Sigmoid colon (tissue), 7 donors: ENCODE results near the gene MRPL14. TPM values are rescaled to one million over a fixed set of nuclear protein-coding genes. Genes with fewer than 3 reads are reported as not detected.

Experiments used
- DNase-seq: peaks from one replicate; pipeline ENCODE4 v3.0.0-alpha.2; 2019
- H3K27ac ChIP-seq, 4 donors: fragments of 200-600 bp; sonication (generic); one replicate each; pipeline ENCODE4 v1.5.1; 2016 to 2019; ENCODE audit warnings: mild to moderate bottlenecking in 1 of 4
- H3K27me3 ChIP-seq, 3 donors: fragments of 200-600 bp; sonication (generic); one replicate each; pipeline ENCODE4 v1.5.1; 2019; ENCODE audit warnings: mild to moderate bottlenecking in 1 of 3
- H3K36me3 ChIP-seq, 4 donors: fragments of 200-600 bp; sonication (generic); one replicate each; pipeline ENCODE4 v1.5.1; 2016 to 2019
- H3K4me1 ChIP-seq, 4 donors: fragments of 200-600 bp; sonication (generic); one replicate each; pipeline ENCODE4 v1.5.1; 2017 to 2019
- H3K4me3 ChIP-seq, 4 donors: fragments of 200-600 bp; sonication (generic); one replicate each; pipeline ENCODE4 v1.5.1; 2017 to 2019; ENCODE audit warnings: mild to moderate bottlenecking in 2 of 4, moderate library complexity in 1 of 4
- H3K9me3 ChIP-seq, 4 donors: fragments of 200-600 bp in 3 of 4; sonication (generic) in 3 of 4; one replicate each; pipeline versions ENCODE4 v1.5.1 to v1.6.1; 2013 to 2019
- CTCF ChIP-seq, 4 experiments: fragments of 450-650 bp in 3 of 4; fragments of 200-600 bp in 1 of 4; IDR thresholded peaks; one replicate each; pipeline ENCODE4 v1.5.1; 2016 to 2019; ENCODE audit warnings: antibody characterized with exemption in 4 of 4, mild to moderate bottlenecking in 3 of 4, moderate library complexity in 2 of 4
- WGBS, 2 donors: extraction: QIAGEN DNeasy Blood & Tissue Kit; methylation state at CpG; one replicate each; pipeline ENCODE4 v1.1.7; 2013; 5-methylcytosine and 5-hydroxymethylcytosine counted together
- intact Hi-C: fragments of 100-400 bp; cut with DNase I; formaldehyde crosslinking; loops from one replicate; pipeline ENCODE4 v1.15.1; 2023
- polyA plus RNA-seq, 3 donors: library from polyadenylated mRNA; stranded (reverse); fragments of 200-250 nt; gene quantifications; one replicate each; pipeline ENCODE4 v1.2.3, GENCODE V29; 2013
- total RNA-seq, 4 donors: library from RNA; depleted of rRNA; stranded (reverse); fragments of >200 nt; gene quantifications; one replicate each; pipeline ENCODE4 v1.1.0, GENCODE V29; 2016
- donor health status: healthy with polysubstance abuse.
- donor health status: Bipolar disorder and iron deficiency.
- donor health status: healthy.

Gene MRPL14
- total and polyA plus RNA-seq, 7 donors, result 32.4 to 150 (median 55.8) TPM

- peaks cover 0 to 47% (median 40%) of the 10 kb centered on the region in 4 donors for H3K4me1 ChIP-seq
Observed at GRCh38 chr6:44063561-44064059, 63.6 kb downstream of the MRPL14 start.

More at GRCh38 chr6:44063561-44064059, 63.6 kb downstream of the MRPL14 start:
- Histone ChIP-seq H3K4me3 (no peak overlapping the region), H3K27me3 (no peaks in the 10 kb centered on the region), H3K36me3 (no peaks in the 10 kb centered on the region), H3K9me3 (no peaks in the 10 kb centered on the region), H3K27ac (peak overlapping the region in 1 of 4 donors; percentile 50)
- intact Hi-C loops, result no loop called here
- 92 to 93% methylated on average over 3 of the region's 3 CpGs for WGBS, 2 donors
- no peak for TF ChIP-seq CTCF (IDR thresholded peaks at IDR 0.05)
- DNase-seq, result no peak

Other genes starting within 250 kb of the MRPL14 start
- 10 to 100 TPM; 10.0 to 21.3 (median 16.3) TPM for gene TMEM63B, start 102 bp upstream of the MRPL14 start, total RNA-seq
- gene TMEM63B, start 102 bp upstream of the MRPL14 start, polyA plus RNA-seq, result 10 to 100 TPM in 2 of 3 donors, 1 to 10 TPM in 1; 9.0 to 48.5 (median 14.6) TPM
- gene CAPN11, start 31.4 kb upstream of the MRPL14 start, total RNA-seq, result under 1 TPM in 1 of 4 donors, not detected in 3; 0.82 TPM
- 1 to 10 TPM in 1 of 3 donors, under 1 TPM in 2; 0.41 to 1.6 (median 0.60) TPM for gene CAPN11, start 31.4 kb upstream of the MRPL14 start, polyA plus RNA-seq
- not detected for gene MYMX, start 89.5 kb upstream of the MRPL14 start, total RNA-seq
- gene MYMX, start 89.5 kb upstream of the MRPL14 start, polyA plus RNA-seq, result under 1 TPM in 1 of 3 donors, not detected in 2; 0.28 TPM
- gene SLC29A1, start 96.1 kb upstream of the MRPL14 start, total RNA-seq, result 100 to 1,000 TPM; 147 to 195 (median 180) TPM
- 10 to 100 TPM in 2 of 3 donors, 1 to 10 TPM in 1; 4.2 to 24.8 (median 10.8) TPM for gene SLC29A1, start 96.1 kb upstream of the MRPL14 start, polyA plus RNA-seq
- gene HSP90AB1, start 119.6 kb upstream of the MRPL14 start, total RNA-seq, result 100 to 1,000 TPM; 442 to 569 (median 518) TPM
- 100 to 1,000 TPM; 182 to 484 (median 320) TPM for gene HSP90AB1, start 119.6 kb upstream of the MRPL14 start, polyA plus RNA-seq
- 10 to 100 TPM; 25.3 to 28.8 (median 27.2) TPM for gene SLC35B2, start 130.1 kb upstream of the MRPL14 start, total RNA-seq
- gene SLC35B2, start 130.1 kb upstream of the MRPL14 start, polyA plus RNA-seq, result 10 to 100 TPM in 1 of 3 donors, 1 to 10 TPM in 2; 7.2 to 36.9 (median 7.9) TPM
- 10 to 100 TPM in 1 of 4 donors, 1 to 10 TPM in 3; 4.7 to 13.6 (median 8.4) TPM for gene NFKBIE, start 138.1 kb upstream of the MRPL14 start, total RNA-seq
- gene NFKBIE, start 138.1 kb upstream of the MRPL14 start, polyA plus RNA-seq, result 10 to 100 TPM in 2 of 3 donors, 1 to 10 TPM in 1; 8.4 to 16.2 (median 13.4) TPM
- gene TMEM151B, start 143.0 kb upstream of the MRPL14 start, total RNA-seq, result 1 to 10 TPM in 1 of 4 donors, under 1 TPM in 3; 0.16 to 1.1 (median 0.68) TPM
- gene TMEM151B, start 143.0 kb upstream of the MRPL14 start, polyA plus RNA-seq, result under 1 TPM in 1 of 3 donors, not detected in 2; 0.63 TPM
- gene AARS2, start 185.9 kb upstream of the MRPL14 start, total RNA-seq, result 1 to 10 TPM; 6.1 to 7.6 (median 6.8) TPM
- gene AARS2, start 185.9 kb upstream of the MRPL14 start, polyA plus RNA-seq, result 1 to 10 TPM; 1.4 to 9.7 (median 2.4) TPM
- gene SPATS1, start 215.2 kb upstream of the MRPL14 start, total RNA-seq, result not detected
- gene SPATS1, start 215.2 kb upstream of the MRPL14 start, polyA plus RNA-seq, result not detected